H1 (cell line): Measurements from ENCODE around the gene VSIG10L. TPM values are rescaled to one million over a fixed set of nuclear protein-coding genes. Genes with fewer than 3 reads are reported as not detected.

ENCODE experiments used
- CTCF ChIA-PET: fragments of 300-600 bp; sonication (Branson Sonifier 250); formaldehyde crosslinking; loops from one replicate; lab custom pipeline; 2021; ENCODE audit not compliant: partially characterized antibody; lab: Charles Lee
- POLR2A ChIA-PET: fragments of 300-600 bp; sonication (Branson Sonifier 250); formaldehyde crosslinking; loops from one replicate; lab custom pipeline; 2021; ENCODE audit warnings: inconsistent platforms; ENCODE audit not compliant: partially characterized antibody; lab: Charles Lee
- DNase-seq, 2 experiments: peaks; one replicate each; pipeline versions ENCODE4 v3.0.0 to v3.0.0-alpha.2; 2010 to 2022; ENCODE audit warnings: low spot score in 2 of 2, low read depth in 1 of 2, mixed read lengths in 1 of 2
- FAIRE-seq: peaks from 2 replicates; lab custom pipeline; 2011; peaks lifted over from hg19 to GRCh38; lab: Jason Lieb, UNC
- H2AFZ ChIP-seq: 2 replicates; pipeline ENCODE4 v1.8.1; 2012; ENCODE audit warnings: low read length, inconsistent platforms
- H2AK5ac ChIP-seq: 2 replicates; pipeline ENCODE4 v1.6.1; 2013; ENCODE audit warnings: low read depth, low read length
- H2BK120ac ChIP-seq: replicated peaks from 2 replicates; pipeline ENCODE3; 2013; ENCODE audit warnings: low read depth, low read length, inconsistent platforms
- H2BK12ac ChIP-seq: 2 replicates; pipeline ENCODE4 v1.6.1; 2013; ENCODE audit warnings: low read depth, low read length
- H2BK15ac ChIP-seq: 2 replicates; pipeline ENCODE4 v1.6.1; 2013; ENCODE audit warnings: low read length
- H2BK20ac ChIP-seq: 2 replicates; pipeline ENCODE4 v1.6.1; 2013; ENCODE audit warnings: low read length
- H2BK5ac ChIP-seq: 2 replicates; pipeline ENCODE4 v1.6.1; 2013; ENCODE audit warnings: low read depth, low read length
- H3K14ac ChIP-seq: 2 replicates; pipeline ENCODE4 v1.6.1; 2013; ENCODE audit warnings: inconsistent platforms; ENCODE audit not compliant: insufficient read length
- H3K18ac ChIP-seq: 2 replicates; pipeline ENCODE4 v1.6.1; 2013; ENCODE audit warnings: low read length; ENCODE audit errors: extremely low read depth
- H3K23ac ChIP-seq: 2 replicates; pipeline ENCODE4 v1.6.1; 2013; ENCODE audit warnings: inconsistent platforms; ENCODE audit not compliant: insufficient read length
- H3K23me2 ChIP-seq: 2 replicates; pipeline ENCODE4 v1.6.1; 2013; ENCODE audit warnings: low read depth, low read length
- H3K27ac ChIP-seq: 2 replicates; pipeline ENCODE4 v1.6.1; 2011; ENCODE audit warnings: low read depth, low read length, inconsistent platforms
- H3K27me3 ChIP-seq, 4 experiments: replicated peaks in 1 of 4; 1 replicate in 1 of 4; 2 replicates in 3 of 4; pipeline versions ENCODE4 v1.6.1 to v1.8.1; 2011 to 2013; ENCODE audit warnings: low read length in 3 of 4, mild to moderate bottlenecking in 3 of 4, inconsistent platforms in 2 of 4, mixed read lengths in 2 of 4, moderate library complexity in 1 of 4; ENCODE audit not compliant: control insufficient read depth in 3 of 4, insufficient read depth in 3 of 4; ENCODE audit errors: extremely low read depth in 1 of 4
- H3K36me3 ChIP-seq, 4 experiments: 2 replicates each; pipeline versions ENCODE4 v1.6.1 to v1.8.1; 2011 to 2013; ENCODE audit warnings: mild to moderate bottlenecking in 4 of 4, low read length in 3 of 4, moderate library complexity in 2 of 4, control low read depth in 1 of 4, inconsistent platforms in 1 of 4; ENCODE audit not compliant: insufficient read depth in 4 of 4, control insufficient read depth in 2 of 4
- H3K4ac ChIP-seq: replicated peaks from 2 replicates; pipeline ENCODE3; 2013; ENCODE audit warnings: low read length, low read depth, mixed read lengths, inconsistent platforms; ENCODE audit not compliant: insufficient read length
- H3K4me1 ChIP-seq, 4 experiments: replicated peaks in 1 of 4; 1 replicate in 1 of 4; 2 replicates in 3 of 4; pipeline versions ENCODE4 v1.6.1 to v1.8.1; 2011 to 2013; ENCODE audit warnings: low read length in 3 of 4, inconsistent platforms in 2 of 4, mixed read lengths in 1 of 4; ENCODE audit not compliant: insufficient read depth in 4 of 4, control insufficient read depth in 3 of 4
- H3K4me2 ChIP-seq, 2 experiments: 2 replicates each; pipeline versions ENCODE4 v1.6.1 to v1.8.1; 2011 to 2013; ENCODE audit warnings: low read depth in 2 of 2, low read length in 2 of 2, control low read depth in 1 of 2, inconsistent platforms in 1 of 2, mild to moderate bottlenecking in 1 of 2; ENCODE audit not compliant: insufficient read depth in 1 of 2
- H3K4me3 ChIP-seq, 4 experiments: fragments of 200-600, 300-600 bp in 1 of 4; sonication (generic), shearing (Covaris generic), sonication (Bioruptor Twin) in 1 of 4; 2 replicates each; pipeline versions ENCODE4 v1.5.1 to v1.8.1; 2011 to 2016; ENCODE audit warnings: low read length in 4 of 4, low read depth in 3 of 4, control low read depth in 2 of 4, inconsistent platforms in 2 of 4, mild to moderate bottlenecking in 2 of 4, mixed read lengths in 1 of 4, moderate library complexity in 1 of 4; ENCODE audit not compliant: insufficient read depth in 2 of 4; ENCODE audit errors: extremely low read depth in 1 of 4
- H3K56ac ChIP-seq: replicated peaks from 2 replicates; pipeline ENCODE3; 2013; ENCODE audit warnings: low read depth, mild to moderate bottlenecking, mixed read lengths, low read length, inconsistent platforms; ENCODE audit not compliant: insufficient read length
- H3K79me1 ChIP-seq: 2 replicates; pipeline ENCODE4 v1.6.1; 2013; ENCODE audit warnings: low read depth, low read length, control low read depth
- H3K79me2 ChIP-seq, 2 experiments: 2 replicates each; pipeline versions ENCODE4 v1.6.1 to v1.8.1; 2012 to 2013; ENCODE audit warnings: low read length in 2 of 2, mild to moderate bottlenecking in 2 of 2, inconsistent platforms in 1 of 2; ENCODE audit not compliant: insufficient read depth in 2 of 2, control insufficient read depth in 1 of 2
- H3K9ac ChIP-seq, 4 experiments: replicated peaks in 1 of 4; 1 replicate in 1 of 4; 2 replicates in 3 of 4; pipeline versions ENCODE4 v1.6.1 to v1.8.1; 2011 to 2013; ENCODE audit warnings: low read depth in 3 of 4, low read length in 3 of 4, control low read depth in 2 of 4, mild to moderate bottlenecking in 2 of 4, moderate library complexity in 2 of 4, inconsistent platforms in 1 of 4; ENCODE audit errors: extremely low read depth in 1 of 4
- H3K9me3 ChIP-seq, 2 experiments: 2 replicates each; pipeline versions ENCODE4 v1.6.1 to v1.8.1; 2012 to 2013; ENCODE audit warnings: mild to moderate bottlenecking in 2 of 2, moderate library complexity in 2 of 2, control low read depth in 1 of 2, inconsistent platforms in 1 of 2, low read depth in 1 of 2, low read length in 1 of 2, mixed read lengths in 1 of 2; ENCODE audit not compliant: insufficient read depth in 2 of 2
- H4K20me1 ChIP-seq, 2 experiments: replicated peaks in 1 of 2; 2 replicates each; pipeline versions ENCODE3 to v1.8.1; 2011 to 2013; ENCODE audit warnings: inconsistent platforms in 2 of 2, low read length in 2 of 2, mild to moderate bottlenecking in 1 of 2; ENCODE audit not compliant: insufficient read depth in 2 of 2, control insufficient read depth in 1 of 2
- H4K5ac ChIP-seq: 2 replicates; pipeline ENCODE4 v1.6.1; 2013; ENCODE audit warnings: low read length, low read depth, mixed read lengths, inconsistent platforms; ENCODE audit not compliant: insufficient read length
- H4K8ac ChIP-seq: 2 replicates; pipeline ENCODE4 v1.8.0; 2013; ENCODE audit warnings: mild to moderate bottlenecking, moderate library complexity, low read length, inconsistent platforms; ENCODE audit not compliant: insufficient read depth; ENCODE audit errors: extremely low read depth
- H4K91ac ChIP-seq: replicated peaks from 2 replicates; pipeline ENCODE3; 2013; ENCODE audit warnings: low read length, mixed read lengths, inconsistent platforms; ENCODE audit not compliant: insufficient read length
- CREB1 ChIP-seq: IDR thresholded peaks from 2 replicates; pipeline ENCODE4 v1.6.1; 2012; ENCODE audit warnings: inconsistent platforms
- E2F6 ChIP-seq: IDR thresholded peaks from 2 replicates; pipeline ENCODE4 v1.6.1; 2012; ENCODE audit warnings: inconsistent platforms
- EZH2 ChIP-seq: fragments of 200-600 bp; sonication (generic); IDR thresholded peaks from 2 replicates; pipeline ENCODE4 v1.7.1; 2012; ENCODE audit warnings: low read depth, mild to moderate bottlenecking, moderate library complexity, low read length, inconsistent platforms; ENCODE audit not compliant: severe bottlenecking
- KDM4A ChIP-seq: IDR thresholded peaks from one replicate; pipeline ENCODE4 v1.7.1; 2012; ENCODE audit warnings: low read depth, mild to moderate bottlenecking, moderate library complexity, low read length, inconsistent platforms; ENCODE audit not compliant: severe bottlenecking
- MAX ChIP-seq: IDR thresholded peaks from 2 replicates; pipeline ENCODE4 v1.6.1; 2012; ENCODE audit warnings: inconsistent platforms
- POLR2A ChIP-seq, 2 experiments: IDR thresholded peaks; 1 replicate in 1 of 2; 2 replicates in 1 of 2; pipeline ENCODE4 v1.6.1; 2011; ENCODE audit warnings: low read depth in 2 of 2, low read length in 2 of 2, mild to moderate bottlenecking in 2 of 2; ENCODE audit errors: control extremely low read depth in 1 of 2
- POLR2AphosphoS5 ChIP-seq: IDR thresholded peaks from 2 replicates; pipeline ENCODE4 v1.6.1; 2011; ENCODE audit warnings: low read depth, low read length
- TAF1 ChIP-seq: IDR thresholded peaks from 2 replicates; pipeline ENCODE4 v1.6.1; 2011; ENCODE audit warnings: mild to moderate bottlenecking, low read depth, low read length
- WGBS, 2 experiments: shearing (Covaris generic) in 1 of 2; methylation state at CpG; one replicate each; pipeline versions ENCODE4 v1.1.6 to v1.1.7; 2013 to 2015; ENCODE audit warnings: low lambda C conversion rate in 2 of 2, mixed read lengths in 2 of 2, inconsistent platforms in 1 of 2, low coverage in 1 of 2, missing lambda C conversion rate in 1 of 2; ENCODE audit not compliant: insufficient replicate concordance in 2 of 2, insufficient coverage in 1 of 2, insufficient read length in 1 of 2; ENCODE audit errors: extremely low coverage in 1 of 2, missing lambda C conversion rate in 1 of 2; 5-methylcytosine and 5-hydroxymethylcytosine counted together
- polyA plus RNA-seq, 7 experiments: library from polyadenylated mRNA; depleted of rRNA in 3 of 7; stranded (reverse) in 5 of 7; unstranded in 2 of 7; fragments of >200 nt in 5 of 7; fragments of 200-250 nt in 2 of 7; gene quantifications; 1 replicate in 5 of 7; 2 replicates in 1 of 7; 4 replicates in 1 of 7; pipeline versions ENCODE4 v1.2.1 to v1.2.3, GENCODE V29; 2011 to 2013; ENCODE audit warnings: missing spikeins in 2 of 7, mixed read lengths in 2 of 7
- total RNA-seq: library from RNA; stranded (reverse); fragmentation: NEBNext Ultra II Directional; extraction: Animal tissue kit (Norgen Biotek cat#: 25700); gene quantifications from 2 replicates; pipeline ENCODE4 v1.2.1, GENCODE V29; 2021

VSIG10L gene
- total and polyA plus RNA-seq, 2 of the 8 experiments (the other 6 are each of a cell fraction or from before 2014, with no cell fraction given): 10.3 to 10.4 TPM

GRCh38 chr19:51327066-51328001 is 14.6 kb downstream of the VSIG10L start:
- H2AFZ ChIP-seq: 0 out of 2 replicates have a peak overlapping the region, but pooled peaks have one; percentile 17
- no peak overlapping the region for H2BK120ac ChIP-seq
- H3K9ac ChIP-seq: peak overlapping the region in 2 of 4 experiments; percentile 29 to 42; a peak in 3 of 7 replicates
- DNase-seq (peak; percentile 38 to 80), FAIRE-seq (no peak)
- no peak overlapping the region for H3K14ac ChIP-seq
- no peak overlapping the region for H2BK15ac ChIP-seq
- H4K5ac ChIP-seq: peak overlapping the region; percentile 70
- H3K4me3 ChIP-seq: peak overlapping the region; percentile 21 to 62 (median 42)
- H3K23ac ChIP-seq: no peak overlapping the region
- peak overlapping the region; percentile 36 to 97 for H3K4me2 ChIP-seq
- peaks cover 4% of the 10 kb centered on the region; the same call in 1 of the 2 replicates for H3K23me2 ChIP-seq
- H3K27me3 ChIP-seq: peaks cover 0 to 6% (median 4%) of the 10 kb centered on the region in 4 experiments; a peak in 4 of 7 replicates
- H3K18ac ChIP-seq: peak overlapping the region; percentile 60
- ChIA-PET CTCF (interaction anchor here (0.7 to 1.8 kb wide), 7 partner anchors 10 to 72 kb away, joined by 3 to 6 read pairs (median 3); no protein-coding TSS in a partner anchor), POLR2A (interaction anchor here (1.4 to 3.4 kb wide), 3 partner anchors 10 to 32 kb away, joined by 4 to 19 read pairs (median 7); no protein-coding TSS in a partner anchor)
- H3K36me3 ChIP-seq: peaks cover 0 to 19% (median 2%) of the 10 kb centered on the region in 4 experiments; a peak in 4 of 8 replicates
- no peaks in the 10 kb centered on the region for H4K20me1 ChIP-seq
- no peak overlapping the region for H2BK5ac ChIP-seq
- no peak overlapping the region for H2BK12ac ChIP-seq
- peaks cover 0 to 8% (median 5%) of the 10 kb centered on the region in 4 experiments; a peak in 4 of 7 replicates for H3K4me1 ChIP-seq
- H2BK20ac ChIP-seq: no peak overlapping the region
- 25% methylated on average over 46 of the region's 75 CpGs; no CpG with 5 or more reads in 1 of the 2 experiments for WGBS, 2 experiments
- no peaks in the 10 kb centered on the region for H3K9me3 ChIP-seq
- no peaks in the 10 kb centered on the region for H3K79me2 ChIP-seq
- no peaks in the 10 kb centered on the region for H3K79me1 ChIP-seq
- H3K27ac ChIP-seq: no peak overlapping the region
- peak overlapping the region; percentile 97 for H4K8ac ChIP-seq
- H4K91ac ChIP-seq: no peak overlapping the region
- H3K4ac ChIP-seq: no peak overlapping the region
- H2AK5ac ChIP-seq: no peak overlapping the region
- peak overlapping the region; percentile 46 for H3K56ac ChIP-seq
- 0 out of 2 replicates have a peak, but pooled peaks have one; percentile 28 for TF ChIP-seq E2F6
- peak; percentile 70 for TF ChIP-seq MAX
- TF ChIP-seq TAF1: peak; percentile 69
- TF ChIP-seq POLR2A (IDR thresholded peaks at IDR 0.05; ENCODE audit: control extremely low read depth in 1 of 2, low read depth in 2 of 2, low read length in 2 of 2): peak in 1 of 2 experiments; percentile 58; a peak in 2 of 3 replicates
- peak; percentile 69 for TF ChIP-seq POLR2AphosphoS5
- TF ChIP-seq CREB1: peak; percentile 64
- TF ChIP-seq KDM4A: peak; percentile 76
- peak; percentile 38 for TF ChIP-seq EZH2
